Activated CD4-positive, alpha-beta memory T cell treated with anti-CD3 and anti-CD28 coated beads, Interleukin-2, amount 10 ng/mL, durations not matched to agents 7 days and 5 days (primary cell): ENCODE results near the gene YWHAG. TPM values are rescaled to one million over a fixed set of nuclear protein-coding genes. Genes with fewer than 3 reads are reported as not detected.
"Not testable (repeated sequence)": the region's sequence is repeated elsewhere in the genome, so short reads cannot be mapped to it uniquely, and the experiment has no call there.

Experiments
- CTCF ChIA-PET: fragments of 350-600 bp; sonication (Branson Sonifier 250); formaldehyde crosslinking; loops from one replicate; lab custom pipeline; 2021; ENCODE audit warnings: antibody characterized with exemption, inconsistent platforms; lab: Charles Lee
- POLR2A ChIA-PET: fragments of 350-600 bp; sonication (Branson Sonifier 250); formaldehyde crosslinking; loops from one replicate; lab custom pipeline; 2021; ENCODE audit warnings: antibody characterized with exemption; lab: Charles Lee
- DNase-seq: peaks from one replicate; pipeline ENCODE4 v3.0.0-alpha.2; 2020
- H3K27ac Mint-ChIP-seq: one replicate; pipeline ENCODE4 v1.8.0; 2021; ENCODE audit warnings: mild to moderate bottlenecking, mixed read lengths
- H3K27me3 Mint-ChIP-seq: one replicate; pipeline ENCODE4 v1.8.0; 2021; ENCODE audit warnings: mixed read lengths
- H3K36me3 Mint-ChIP-seq: one replicate; pipeline ENCODE4 v1.8.0; 2021; ENCODE audit warnings: low read depth, mixed read lengths
- H3K4me1 Mint-ChIP-seq: one replicate; pipeline ENCODE4 v1.8.0; 2021; ENCODE audit warnings: mixed read lengths
- H3K4me3 Mint-ChIP-seq: one replicate; pipeline ENCODE4 v1.8.0; 2021; ENCODE audit warnings: mild to moderate bottlenecking, mixed read lengths
- H3K9me3 Mint-ChIP-seq: one replicate; pipeline ENCODE4 v1.8.0; 2021; ENCODE audit warnings: mixed read lengths
- total RNA-seq, 2 experiments: library from RNA; stranded (reverse); gene quantifications; one replicate each; pipeline ENCODE4 v1.2.3, GENCODE V29; 2021

Gene YWHAG
- total RNA-seq, 2 experiments from 2014 or later: 83.1 to 84.8 TPM

GRCh38 chr7:76371396-76371795 is 12.6 kb upstream of the YWHAG start:
- peaks cover 20% of the 10 kb centered on the region for H3K27me3 Mint-ChIP-seq

GRCh38 chr7:76369018-76369417 is 10.2 kb upstream of the YWHAG start:
- Mint-ChIP-seq H3K36me3 (no peaks in the 10 kb centered on the region), H3K9me3 (no peaks in the 10 kb centered on the region), H3K4me3 (no peak overlapping the region), H3K27me3 (peaks cover 16% of the 10 kb centered on the region), H3K4me1 (peaks cover 19% of the 10 kb centered on the region), H3K27ac (no peak overlapping the region)
- POLR2A ChIA-PET: interaction anchor here (1.2 to 3.7 kb wide), 3 partner anchors 10 to 51 kb away, joined by 3 to 19 read pairs (median 3); partner anchors contain the start of gene YWHAG
- no peak for DNase-seq
- CTCF ChIA-PET: interaction anchor here (1.3 kb wide), 1 partner anchor 9 kb away, joined by 4 read pairs; no protein-coding TSS in a partner anchor

More at GRCh38 chr7:76371396-76371795, 12.6 kb upstream of the YWHAG start:
- CTCF ChIA-PET: no interaction called here
- no peaks in the 10 kb centered on the region for H3K36me3 Mint-ChIP-seq
- H3K4me3 Mint-ChIP-seq: no peak overlapping the region
- no peak overlapping the region for H3K27ac Mint-ChIP-seq
- no peaks in the 10 kb centered on the region for H3K4me1 Mint-ChIP-seq
- H3K9me3 Mint-ChIP-seq: no peaks in the 10 kb centered on the region
- POLR2A ChIA-PET: no interaction called here
- no peak for DNase-seq

GRCh38 chr7:76368190-76368589 is 9.4 kb upstream of the YWHAG start:
- ChIA-PET CTCF (interaction anchor here (1.0 kb wide), 1 partner anchor 9 kb away, joined by 3 read pairs; no protein-coding TSS in a partner anchor), POLR2A (interaction anchor here (1.2 to 3.7 kb wide), 3 partner anchors 9 to 50 kb away, joined by 3 to 19 read pairs (median 3); partner anchors contain the start of gene YWHAG)
- no peak overlapping the region for H3K27ac Mint-ChIP-seq
- H3K36me3 Mint-ChIP-seq: no peaks in the 10 kb centered on the region
- peaks cover 12% of the 10 kb centered on the region for H3K27me3 Mint-ChIP-seq
- DNase-seq: no peak
- peaks cover 23% of the 10 kb centered on the region for H3K4me1 Mint-ChIP-seq
- no peak overlapping the region for H3K4me3 Mint-ChIP-seq
- no peaks in the 10 kb centered on the region for H3K9me3 Mint-ChIP-seq

GRCh38 chr7:76364198-76364584 is 5.4 kb upstream of the YWHAG start:
- Mint-ChIP-seq H3K27ac (peak overlapping the region; percentile 93), H3K4me3 (peak overlapping the region; percentile 54), H3K27me3 (peaks cover 1% of the 10 kb centered on the region), H3K9me3 (no peaks in the 10 kb centered on the region), H3K36me3 (no peaks in the 10 kb centered on the region), H3K4me1 (peaks cover 35% of the 10 kb centered on the region)
- ChIA-PET CTCF (interaction anchor here (0.7 to 1.6 kb wide), 6 partner anchors 12 to 186 kb away, joined by 3 to 10 read pairs (median 6); no protein-coding TSS in a partner anchor), POLR2A (interaction anchor here (0.7 to 2.7 kb wide), 5 partner anchors 12 to 58 kb away, joined by 3 to 20 read pairs (median 4); no protein-coding TSS in a partner anchor)
- no peak for DNase-seq

- H3K36me3 Mint-ChIP-seq, H3K27me3 Mint-ChIP-seq, H3K9me3 Mint-ChIP-seq, H3K4me3 Mint-ChIP-seq, DNase-seq: not testable (repeated sequence)
- H3K4me1 Mint-ChIP-seq: peaks cover 35% of the 10 kb centered on the region
- peak overlapping the region; percentile 93 for H3K27ac Mint-ChIP-seq
- POLR2A ChIA-PET: interaction anchor here (1.1 to 2.7 kb wide), 2 partner anchors 25 to 46 kb away, joined by 4 to 20 read pairs; no protein-coding TSS in a partner anchor
- CTCF ChIA-PET: interaction anchor here (1.0 to 1.5 kb wide), 3 partner anchors 12 to 73 kb away, joined by 3 to 9 read pairs (median 7); no protein-coding TSS in a partner anchor
Observed at GRCh38 chr7:76363754-76364153, 5.0 kb upstream of the YWHAG start.

- H3K9me3 Mint-ChIP-seq: no peaks in the 10 kb centered on the region
- peak overlapping the region; percentile 93 for H3K27ac Mint-ChIP-seq
- ChIA-PET POLR2A (interaction anchor here (1.3 to 11.4 kb wide), 5 partner anchors 9 to 193 kb away, joined by 4 to 136 read pairs (median 13); no protein-coding TSS in a partner anchor), CTCF (interaction anchor here (0.9 to 6.0 kb wide), 8 partner anchors 8 to 69 kb away, joined by 3 to 52 read pairs (median 4); no protein-coding TSS in a partner anchor)
- peaks cover 52% of the 10 kb centered on the region for H3K4me1 Mint-ChIP-seq
- DNase-seq: no peak
- H3K27me3 Mint-ChIP-seq: no peaks in the 10 kb centered on the region
- H3K36me3 Mint-ChIP-seq: peaks cover 27% of the 10 kb centered on the region
- H3K4me3 Mint-ChIP-seq: peak overlapping the region; percentile 93
Observed at GRCh38 chr7:76359978-76360638, 1.3 kb upstream of the YWHAG start.

GRCh38 chr7:76359111-76359977 is 553 bp upstream of the YWHAG start:
- H3K36me3 Mint-ChIP-seq: peaks cover 35% of the 10 kb centered on the region
- peak overlapping the region; percentile 93 for H3K4me3 Mint-ChIP-seq
- CTCF ChIA-PET: interaction anchor here (0.9 to 6.0 kb wide), 7 partner anchors 9 to 308 kb away, joined by 3 to 52 read pairs (median 4); no protein-coding TSS in a partner anchor
- H3K27ac Mint-ChIP-seq: peak overlapping the region; percentile 93
- POLR2A ChIA-PET: interaction anchor here (0.6 to 11.4 kb wide), 13 partner anchors 9 to 480 kb away, joined by 3 to 136 read pairs (median 5); partner anchors contain the start of gene RHBDD2
- DNase-seq: peak; percentile 97
- no peaks in the 10 kb centered on the region for H3K9me3 Mint-ChIP-seq
- peaks cover 51% of the 10 kb centered on the region for H3K4me1 Mint-ChIP-seq
- no peaks in the 10 kb centered on the region for H3K27me3 Mint-ChIP-seq

- H3K27ac Mint-ChIP-seq: peak overlapping the region; percentile 94
- H3K9me3 Mint-ChIP-seq: no peaks in the 10 kb centered on the region
- peaks cover 38% of the 10 kb centered on the region for H3K36me3 Mint-ChIP-seq
- ChIA-PET POLR2A (interaction anchor here (0.8 to 11.4 kb wide), 11 partner anchors 8 to 478 kb away, joined by 3 to 136 read pairs (median 7); partner anchors contain the start of gene RHBDD2), CTCF (interaction anchor here (6.0 kb wide), 1 partner anchor 42 kb away, joined by 52 read pairs; no protein-coding TSS in a partner anchor)
- peak overlapping the region; percentile 93 for H3K4me3 Mint-ChIP-seq
- no peaks in the 10 kb centered on the region for H3K27me3 Mint-ChIP-seq
- DNase-seq: peak; percentile 64
- peaks cover 45% of the 10 kb centered on the region for H3K4me1 Mint-ChIP-seq
Observed at GRCh38 chr7:76358011-76358480, 745 bp downstream of the YWHAG start.

- H3K4me3 Mint-ChIP-seq: peak overlapping the region; percentile 93
- H3K9me3 Mint-ChIP-seq: no peaks in the 10 kb centered on the region
- ChIA-PET POLR2A (interaction anchor here (0.8 to 11.4 kb wide), 6 partner anchors 9 to 44 kb away, joined by 3 to 136 read pairs (median 7); no protein-coding TSS in a partner anchor), CTCF (interaction anchor here (6.0 kb wide), 1 partner anchor 41 kb away, joined by 52 read pairs; no protein-coding TSS in a partner anchor)
- H3K4me1 Mint-ChIP-seq: peaks cover 46% of the 10 kb centered on the region
- peaks cover 41% of the 10 kb centered on the region for H3K36me3 Mint-ChIP-seq
- H3K27me3 Mint-ChIP-seq: no peaks in the 10 kb centered on the region
- DNase-seq: no peak
- H3K27ac Mint-ChIP-seq: peak overlapping the region; percentile 94
Observed at GRCh38 chr7:76357475-76358010, 1.2 kb downstream of the YWHAG start.

- Mint-ChIP-seq H3K36me3 (peaks cover 47% of the 10 kb centered on the region), H3K4me1 (peaks cover 53% of the 10 kb centered on the region), H3K9me3 (no peaks in the 10 kb centered on the region), H3K27me3 (no peaks in the 10 kb centered on the region), H3K4me3 (peak overlapping the region; percentile 93), H3K27ac (peak overlapping the region; percentile 94)
- no peak for DNase-seq
- POLR2A ChIA-PET: interaction anchor here (0.8 to 11.4 kb wide), 2 partner anchors 38 kb away, joined by 3 to 136 read pairs; no protein-coding TSS in a partner anchor
- CTCF ChIA-PET: interaction anchor here (6.0 kb wide), 1 partner anchor 40 kb away, joined by 52 read pairs; no protein-coding TSS in a partner anchor
Observed at GRCh38 chr7:76356823-76357222, 2.0 kb downstream of the YWHAG start.

GRCh38 chr7:76356115-76356514 is 2.7 kb downstream of the YWHAG start:
- DNase-seq: no peak
- no peaks in the 10 kb centered on the region for H3K27me3 Mint-ChIP-seq
- ChIA-PET POLR2A (interaction anchor here (11.4 kb wide), 1 partner anchor 37 kb away, joined by 136 read pairs; no protein-coding TSS in a partner anchor), CTCF (interaction anchor here (6.0 kb wide), 1 partner anchor 40 kb away, joined by 52 read pairs; no protein-coding TSS in a partner anchor)
- H3K4me1 Mint-ChIP-seq: peaks cover 60% of the 10 kb centered on the region
- H3K27ac Mint-ChIP-seq: no peak overlapping the region
- H3K4me3 Mint-ChIP-seq: no peak overlapping the region
- no peaks in the 10 kb centered on the region for H3K9me3 Mint-ChIP-seq
- peaks cover 54% of the 10 kb centered on the region for H3K36me3 Mint-ChIP-seq
